H9 (cell line): ENCODE data around the gene GCN1. TPM values are rescaled to one million over a fixed set of nuclear protein-coding genes. Genes with fewer than 3 reads are reported as not detected.

Source experiments
- DNase-seq: peaks from one replicate; pipeline ENCODE4 v3.0.0-alpha.2; 2017
- H2AFZ ChIP-seq: one replicate; pipeline ENCODE4 v1.6.1; 2013; ENCODE audit warnings: mild to moderate bottlenecking, low read length, control low read depth, moderate library complexity
- H2AK5ac ChIP-seq: 2 replicates; pipeline ENCODE4 v1.6.1; 2013; ENCODE audit warnings: low read length, control low read depth, mixed read lengths; ENCODE audit not compliant: insufficient read length
- H2BK120ac ChIP-seq: one replicate; pipeline ENCODE4 v1.6.1; 2013; ENCODE audit warnings: low read depth, mild to moderate bottlenecking, low read length, control low read depth, inconsistent platforms; ENCODE audit not compliant: poor library complexity, severe bottlenecking
- H2BK12ac ChIP-seq: 2 replicates; pipeline ENCODE4 v1.6.1; 2013; ENCODE audit warnings: low read length, control low read depth, mixed read lengths, low read depth; ENCODE audit not compliant: insufficient read length
- H2BK15ac ChIP-seq: 2 replicates; pipeline ENCODE4 v1.6.1; 2013; ENCODE audit warnings: low read depth, low read length, control low read depth
- H2BK20ac ChIP-seq: one replicate; pipeline ENCODE4 v1.6.1; 2013; ENCODE audit warnings: low read depth, mild to moderate bottlenecking, low read length, control low read depth, inconsistent platforms; ENCODE audit not compliant: poor library complexity, severe bottlenecking
- H2BK5ac ChIP-seq: 2 replicates; pipeline ENCODE4 v1.6.1; 2013; ENCODE audit warnings: low read length, control low read depth, mixed read lengths; ENCODE audit not compliant: insufficient read length
- H3K14ac ChIP-seq: 2 replicates; pipeline ENCODE4 v1.6.1; 2013; ENCODE audit warnings: low read length, control low read depth; ENCODE audit not compliant: insufficient read depth
- H3K18ac ChIP-seq: 2 replicates; pipeline ENCODE4 v1.6.1; 2013; ENCODE audit warnings: low read depth, mild to moderate bottlenecking, mixed read lengths, low read length, control low read depth; ENCODE audit not compliant: insufficient read length
- H3K23ac ChIP-seq: 2 replicates; pipeline ENCODE4 v1.6.1; 2013; ENCODE audit warnings: low read length, control low read depth, mixed read lengths, low read depth; ENCODE audit not compliant: insufficient read length
- H3K23me2 ChIP-seq: 2 replicates; pipeline ENCODE4 v1.6.1; 2013; ENCODE audit warnings: low read depth, mild to moderate bottlenecking, mixed read lengths, low read length, control low read depth; ENCODE audit not compliant: insufficient read length, poor library complexity, severe bottlenecking
- H3K27ac ChIP-seq: 2 replicates; pipeline ENCODE4 v1.5.1; 2013; ENCODE audit warnings: low read length, control low read depth, mixed read lengths, low read depth; ENCODE audit not compliant: insufficient read length
- H3K27me3 ChIP-seq: 2 replicates; pipeline ENCODE4 v1.6.1; 2013; ENCODE audit warnings: low read length, control low read depth, inconsistent platforms; ENCODE audit not compliant: insufficient read depth
- H3K4ac ChIP-seq: 2 replicates; pipeline ENCODE4 v1.6.1; 2013; ENCODE audit warnings: low read depth, mild to moderate bottlenecking, control low read depth, inconsistent platforms, low read length, moderate library complexity
- H3K4me1 ChIP-seq: 2 replicates; pipeline ENCODE4 v1.6.1; 2013; ENCODE audit warnings: low read length, control low read depth, inconsistent platforms; ENCODE audit not compliant: insufficient read depth
- H3K4me2 ChIP-seq: 2 replicates; pipeline ENCODE4 v1.6.1; 2013; ENCODE audit warnings: low read length, control low read depth, mixed read lengths; ENCODE audit not compliant: insufficient read length, insufficient read depth
- H3K56ac ChIP-seq: 2 replicates; pipeline ENCODE4 v1.6.1; 2013; ENCODE audit warnings: low read depth, mild to moderate bottlenecking, mixed read lengths, low read length, control low read depth; ENCODE audit not compliant: insufficient read length
- H3K79me1 ChIP-seq: 2 replicates; pipeline ENCODE4 v1.6.1; 2013; ENCODE audit warnings: low read depth, mild to moderate bottlenecking, moderate library complexity, low read length, control low read depth, inconsistent platforms; ENCODE audit not compliant: insufficient read depth, poor library complexity, severe bottlenecking
- H3K79me2 ChIP-seq: 2 replicates; pipeline ENCODE4 v1.6.1; 2013; ENCODE audit warnings: low read length, control low read depth, inconsistent platforms; ENCODE audit not compliant: insufficient read depth
- H3K9ac ChIP-seq: 2 replicates; pipeline ENCODE4 v1.6.1; 2013; ENCODE audit warnings: low read length, control low read depth, mixed read lengths; ENCODE audit not compliant: insufficient read length; ENCODE audit errors: extremely low read depth
- H3K9me3 ChIP-seq: one replicate; pipeline ENCODE4 v1.6.1; 2013; ENCODE audit warnings: low read depth, low read length, inconsistent platforms; ENCODE audit not compliant: control insufficient read depth
- H3T11ph ChIP-seq: one replicate; pipeline ENCODE4 v1.6.1; 2013; ENCODE audit warnings: mild to moderate bottlenecking, low read length, control low read depth, inconsistent platforms
- H4K20me1 ChIP-seq: one replicate; pipeline ENCODE4 v1.6.1; 2013; ENCODE audit not compliant: control insufficient read depth, insufficient read length, insufficient read depth
- H4K5ac ChIP-seq: 2 replicates; pipeline ENCODE4 v1.6.1; 2013; ENCODE audit warnings: low read depth, mild to moderate bottlenecking, mixed read lengths, low read length, control low read depth; ENCODE audit not compliant: insufficient read length
- H4K8ac ChIP-seq: replicated peaks from 2 replicates; pipeline ENCODE4 v1.6.1; 2013; ENCODE audit warnings: low read length, control low read depth, mixed read lengths, low read depth; ENCODE audit not compliant: insufficient read length
- H4K91ac ChIP-seq: 2 replicates; pipeline ENCODE4 v1.6.1; 2013; ENCODE audit warnings: low read depth, mild to moderate bottlenecking, moderate library complexity, mixed read lengths, low read length, control low read depth; ENCODE audit not compliant: insufficient read length
- H3K27ac Mint-ChIP-seq, 3 experiments: 2 replicates in 2 of 3; 3 replicates in 1 of 3; pipeline ENCODE4 v1.8.0; 2020 to 2021; ENCODE audit warnings: mixed read lengths in 3 of 3, mild to moderate bottlenecking in 1 of 3, moderate library complexity in 1 of 3
- H3K27me3 Mint-ChIP-seq: 2 replicates; pipeline ENCODE4 v1.8.0; 2021; ENCODE audit warnings: low read depth, mild to moderate bottlenecking, moderate library complexity, mixed read lengths
- H3K36me3 Mint-ChIP-seq, 3 experiments: 2 replicates in 2 of 3; 3 replicates in 1 of 3; pipeline ENCODE4 v1.8.0; 2020 to 2021; ENCODE audit warnings: low read depth in 3 of 3, mixed read lengths in 3 of 3; ENCODE audit not compliant: insufficient read depth in 1 of 3
- H3K4me1 Mint-ChIP-seq, 2 experiments: 2 replicates each; pipeline ENCODE4 v1.8.0; 2020; ENCODE audit warnings: mixed read lengths in 2 of 2
- H3K4me3 Mint-ChIP-seq, 2 experiments: 2 replicates in 1 of 2; 3 replicates in 1 of 2; pipeline ENCODE4 v1.8.0; 2020 to 2021; ENCODE audit warnings: mild to moderate bottlenecking in 2 of 2, mixed read lengths in 2 of 2, moderate library complexity in 1 of 2
- H3K9me3 Mint-ChIP-seq, 2 experiments: 2 replicates in 1 of 2; 3 replicates in 1 of 2; pipeline ENCODE4 v1.8.0; 2020; ENCODE audit warnings: mild to moderate bottlenecking in 2 of 2, mixed read lengths in 2 of 2, moderate library complexity in 1 of 2
- CTCF ChIP-seq: fragments of 200-600 bp; sonication (generic); conservative IDR thresholded peaks from 3 replicates; pipeline ENCODE4 v1.8.0; 2021; ENCODE audit warnings: antibody characterized with exemption, mild to moderate bottlenecking
- WGBS: extraction: QIAGEN DNeasy Blood & Tissue Kit; methylation state at CpG from one replicate; pipeline ENCODE4 v1.1.7; 2013; ENCODE audit warnings: missing lambda C conversion rate, low lambda C conversion rate, mixed read lengths; ENCODE audit not compliant: insufficient read length; ENCODE audit errors: extremely low coverage; 5-methylcytosine and 5-hydroxymethylcytosine counted together
- total RNA-seq: library from RNA; stranded (reverse); gene quantifications from 2 replicates; pipeline ENCODE4 v1.2.1, GENCODE V29; 2021

The GCN1 gene
- total RNA-seq, 1 experiment from 2014 or later = 137 TPM

GRCh38 chr12:120090206-120090605, 104.3 kb downstream of the GCN1 start:
- Histone ChIP-seq H3K4me1 (peaks cover 10% of the 10 kb centered on the region; the same call in 1 of the 2 replicates), H3K23ac (no peak overlapping the region), H3K23me2 (no peaks in the 10 kb centered on the region), H3K27ac (no peak overlapping the region), H3K4me2 (no peak overlapping the region), H3K79me1 (no peaks in the 10 kb centered on the region), H2BK20ac (no peak overlapping the region), H3K4ac (no peak overlapping the region), H3K9me3 (no peaks in the 10 kb centered on the region), H2BK15ac (no peak overlapping the region), H4K8ac (no peak overlapping the region), H3K56ac (no peak overlapping the region), H2AFZ (no peak overlapping the region), H3K27me3 (no peaks in the 10 kb centered on the region), H4K5ac (no peak overlapping the region), H3K14ac (no peak overlapping the region), H3K18ac (no peak overlapping the region), H2AK5ac (no peak overlapping the region), H4K91ac (no peak overlapping the region), H2BK5ac (no peak overlapping the region), H3K9ac (no peak overlapping the region), H2BK120ac (no peak overlapping the region), H3T11ph (no peak overlapping the region), H2BK12ac (no peak overlapping the region), H4K20me1 (no peaks in the 10 kb centered on the region), H3K79me2 (no peaks in the 10 kb centered on the region)
- no peak for DNase-seq
- Mint-ChIP-seq H3K4me3 (no peak overlapping the region), H3K4me1 (peaks cover 57 to 66% of the 10 kb centered on the region in 2 experiments), H3K36me3 (peaks cover 9 to 16% (median 16%) of the 10 kb centered on the region in 3 experiments; a peak in 6 of 7 replicates), H3K27me3 (no peaks in the 10 kb centered on the region; the same call in 1 of the 2 replicates), H3K27ac (peak overlapping the region in 2 of 3 experiments; percentile 61 to 82; a peak in 3 of 7 replicates), H3K9me3 (no peaks in the 10 kb centered on the region)
- WGBS = no CpG with 5 or more reads among the region's 3 CpGs
- TF ChIP-seq CTCF = no peak
